Activated T-cell treated with anti-CD3 and anti-CD28 coated beads, Interleukin-2, amount 50 U/mL, for 48 hours (primary cell): ENCODE measurements around the gene CTAG2.
"Not testable (repeated sequence)": the region's sequence is repeated elsewhere in the genome, so short reads cannot be mapped to it uniquely, and the experiment has no call there.

Source experiments
- DNase-seq, 2 experiments: peaks; one replicate each; pipeline ENCODE4 v3.0.0-alpha.2; 2020

Gene CTAG2

DNA sequence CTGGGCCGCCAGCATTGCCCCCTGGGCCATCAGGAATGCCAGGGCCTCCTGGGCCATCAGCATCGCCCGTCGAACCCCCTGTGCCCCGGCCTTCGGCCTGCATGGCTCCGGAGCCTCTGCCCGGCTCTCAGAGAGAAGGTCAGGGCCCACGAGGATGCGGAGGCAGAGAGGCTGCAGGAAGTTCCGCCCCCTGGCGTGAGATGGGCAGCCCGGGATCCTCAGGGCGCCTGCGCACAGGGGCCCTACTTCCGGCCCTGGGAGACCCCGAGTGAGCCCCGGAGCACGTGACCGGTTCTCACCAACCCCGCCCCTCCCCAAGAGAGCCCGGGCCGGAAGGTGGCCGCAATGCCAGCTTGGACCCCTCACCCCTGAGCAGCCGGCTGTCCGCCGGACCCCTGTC lies at the start of gene CTAG2:
Gene CTAG2 (minus strand): TSS at position 167 of the 400 bp plus-strand sequence. CDS start 64 bp downstream, at position 103.
- DNase-seq, result not testable (repeated sequence)

DNA sequence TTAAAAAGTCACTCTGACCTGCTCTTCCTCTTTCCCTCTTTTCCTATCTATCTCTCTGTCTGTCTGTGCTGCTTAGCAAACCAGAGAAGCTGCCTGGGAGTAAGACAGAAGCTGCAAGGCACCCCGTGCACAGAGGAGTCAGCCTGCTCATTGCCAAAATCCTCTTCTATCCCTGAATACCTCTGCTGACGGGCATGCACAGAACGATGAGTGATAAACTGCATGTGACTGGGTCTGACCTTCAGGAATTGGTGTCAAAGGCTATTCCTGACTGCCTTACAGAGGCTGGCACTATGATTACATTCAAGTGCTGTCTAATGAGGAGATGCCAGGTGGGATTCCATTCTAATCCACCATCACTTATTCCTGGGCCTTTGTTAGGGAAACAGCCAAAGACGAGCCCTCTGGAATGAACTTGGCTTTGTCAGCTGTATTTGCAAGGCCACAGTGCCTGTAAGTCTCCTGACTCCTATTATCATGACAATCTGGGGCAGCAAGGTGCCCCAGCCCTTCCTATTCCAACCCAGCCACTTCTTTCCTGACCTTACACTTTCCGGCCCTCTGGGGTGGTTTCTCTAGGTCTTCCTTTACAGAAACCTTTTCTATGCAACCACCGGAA lies 45.4 kb upstream of the CTAG2 start:
- no peak for DNase-seq

DNA sequence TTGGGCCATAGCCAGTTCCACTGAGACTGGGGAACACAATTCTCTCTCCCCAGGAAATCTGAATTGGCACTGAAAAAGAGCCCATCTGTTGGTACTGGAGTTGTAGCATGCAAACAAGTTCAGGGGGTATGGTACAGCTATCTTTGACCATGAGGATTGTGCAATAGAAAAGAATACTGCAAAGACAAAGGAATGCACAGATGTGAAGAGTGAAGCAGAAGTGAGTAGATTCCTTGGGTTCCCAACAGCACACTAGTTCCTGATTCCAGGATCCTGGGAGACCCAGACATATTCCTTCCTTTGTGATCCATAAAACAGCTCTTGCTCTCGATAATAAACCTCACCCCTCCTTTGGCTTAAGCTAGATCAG lies 43.3 kb upstream of the CTAG2 start:
- no peak for DNase-seq

DNA sequence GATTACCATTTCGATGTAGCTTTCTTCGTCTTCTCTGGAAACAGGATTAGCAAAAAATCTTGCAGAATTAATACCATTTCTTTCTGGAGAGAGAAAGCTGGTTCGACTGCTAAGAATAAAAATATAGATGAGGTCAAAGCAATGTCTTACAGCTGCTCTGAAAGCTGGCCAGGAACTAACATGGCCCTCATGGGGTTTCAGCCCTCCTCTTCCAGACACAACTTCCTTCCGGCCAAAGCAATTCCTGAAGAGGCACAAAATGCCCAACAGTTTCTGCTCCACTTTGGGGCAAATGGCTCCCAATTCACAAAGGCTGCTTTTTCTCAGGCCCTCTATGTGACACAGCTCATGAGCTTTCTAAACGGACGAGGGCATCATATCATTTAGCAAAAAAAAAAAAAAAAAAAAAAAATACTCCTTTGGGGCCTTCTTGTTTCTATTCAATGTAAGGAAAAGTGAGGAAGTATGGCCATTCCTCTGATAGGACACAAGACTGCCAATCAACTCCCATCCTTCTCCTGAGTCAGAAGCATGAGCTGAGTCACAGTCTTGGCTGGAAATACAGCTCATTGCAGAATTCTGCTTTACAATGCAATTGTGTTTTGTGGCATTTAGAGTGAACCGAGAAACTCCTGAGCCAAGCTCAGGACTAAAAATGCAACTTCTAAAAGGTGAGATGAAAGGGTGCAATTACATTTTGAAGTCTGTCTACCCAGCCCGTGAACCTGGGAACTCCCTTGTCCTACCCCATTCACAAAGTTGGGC lies 42.7 kb upstream of the CTAG2 start:
- DNase-seq, result no peak

DNA sequence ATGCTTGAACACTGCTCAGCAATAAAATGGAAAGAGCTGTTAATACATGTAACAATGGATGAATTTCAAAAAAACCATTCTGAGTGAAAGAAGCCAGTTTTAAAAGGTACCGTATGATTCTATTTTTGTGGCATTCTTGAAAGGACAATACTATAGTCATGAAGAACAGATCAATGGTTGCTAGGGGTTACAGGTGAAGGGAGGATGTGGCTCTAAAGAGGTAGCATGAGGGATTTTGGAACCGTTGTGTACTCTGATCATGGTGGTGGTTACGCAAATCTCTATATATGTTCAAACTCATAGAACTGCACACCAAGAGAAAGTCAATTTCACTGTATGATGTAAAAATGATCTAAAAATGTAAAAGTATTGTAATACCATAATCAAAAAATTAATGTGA lies 40.0 kb upstream of the CTAG2 start:
- DNase-seq, result no peak

DNA sequence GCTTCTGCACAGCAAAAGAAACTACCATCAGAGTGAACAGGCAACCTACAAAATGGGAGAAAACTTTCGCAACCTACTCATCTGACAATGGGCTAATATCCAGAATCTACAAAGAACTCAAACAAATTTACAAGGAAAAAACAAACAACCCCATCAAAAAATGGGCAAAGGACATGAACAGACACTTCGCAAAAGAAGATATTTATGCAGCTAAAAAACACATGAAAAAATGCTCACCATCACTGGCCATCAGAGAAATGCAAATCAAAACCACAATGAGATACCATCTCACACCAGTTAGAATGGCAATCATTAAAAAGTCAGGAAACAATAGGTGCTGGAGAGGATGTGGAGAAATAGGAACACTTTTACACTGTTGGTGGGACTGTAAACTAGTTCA lies 37.1 kb upstream of the CTAG2 start:
- DNase-seq, result not testable (repeated sequence)

DNA sequence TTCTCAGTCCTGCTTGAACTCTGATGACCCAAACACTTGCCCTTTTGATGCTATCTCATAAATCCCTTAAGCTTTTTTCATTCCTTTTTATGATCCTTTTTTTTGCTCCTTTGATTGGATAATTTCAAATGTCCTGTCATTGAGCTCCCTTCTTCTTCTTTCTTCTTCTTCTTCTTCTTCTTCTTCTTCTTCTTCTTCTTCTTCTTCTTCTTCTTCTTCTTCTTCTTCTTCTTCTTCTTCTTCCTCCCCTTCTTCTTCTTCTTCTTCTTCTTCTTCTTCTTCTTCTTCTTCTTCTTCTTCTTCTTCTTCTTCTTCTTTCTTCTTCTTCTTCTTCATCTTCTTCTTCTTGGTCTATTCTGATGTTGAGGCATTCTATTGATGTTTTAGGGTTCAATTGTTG lies 18.7 kb upstream of the CTAG2 start:
- DNase-seq, result not testable (repeated sequence)

DNA sequence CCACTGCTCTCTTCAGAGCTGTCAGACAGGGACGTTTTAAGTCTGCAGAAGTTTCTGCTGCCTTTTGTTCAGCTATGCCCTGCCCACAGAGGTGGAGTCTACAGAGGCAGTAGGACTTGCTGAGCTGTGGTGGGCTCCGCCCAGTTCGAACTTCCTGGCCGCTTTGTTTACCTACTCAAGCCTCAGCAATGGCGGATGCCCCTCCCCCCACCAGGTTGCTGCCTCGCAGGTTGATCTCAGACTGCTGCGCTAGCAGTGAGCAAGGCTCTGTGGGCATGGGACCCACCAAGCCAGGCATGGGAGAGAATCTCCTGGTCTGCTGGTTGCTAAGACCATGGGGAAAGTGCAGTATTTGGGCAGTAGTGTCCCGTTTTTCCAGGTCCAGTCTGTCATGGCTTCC lies 17.5 kb upstream of the CTAG2 start:
- DNase-seq, result not testable (repeated sequence)

DNA sequence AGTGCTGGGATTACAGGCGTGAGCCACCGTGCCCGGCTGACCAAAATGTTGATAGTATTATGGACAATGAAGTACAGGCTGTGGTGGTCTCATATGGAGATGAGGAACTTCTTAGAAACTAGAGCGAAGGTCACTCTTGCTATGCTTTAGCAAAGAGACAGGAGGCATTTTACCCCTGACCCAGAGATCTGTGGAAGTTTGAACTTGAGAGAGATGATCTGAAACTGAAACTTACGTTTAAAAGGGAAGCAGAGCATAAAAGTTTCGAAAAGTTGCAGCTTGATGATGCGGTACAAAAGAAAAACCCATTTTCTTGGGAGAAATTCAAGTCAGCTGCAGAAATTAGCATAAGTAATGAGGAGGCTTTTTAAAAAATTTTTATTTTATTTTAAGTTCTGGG lies 8.5 kb upstream of the CTAG2 start:
- no peak for DNase-seq

DNA sequence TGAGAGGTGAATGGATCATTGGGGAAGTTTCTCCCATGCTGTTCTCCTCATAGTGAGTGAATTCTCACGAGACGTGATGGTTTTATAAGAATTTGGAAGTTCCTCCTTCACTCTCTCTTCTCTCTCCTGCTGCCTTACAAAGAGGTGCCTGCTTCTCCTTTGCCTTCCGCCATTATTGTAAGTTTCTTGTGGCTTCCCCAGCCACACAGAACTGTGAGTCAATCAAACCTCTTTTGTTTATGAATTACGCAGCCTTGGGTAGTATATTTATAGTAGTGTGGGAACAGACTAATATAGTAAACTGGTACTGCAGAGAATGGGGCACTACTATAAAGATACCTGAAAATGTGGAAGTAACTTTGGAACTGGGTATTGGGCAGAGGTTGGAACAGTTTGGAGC lies 7.8 kb upstream of the CTAG2 start:
- DNase-seq, result no peak

DNA sequence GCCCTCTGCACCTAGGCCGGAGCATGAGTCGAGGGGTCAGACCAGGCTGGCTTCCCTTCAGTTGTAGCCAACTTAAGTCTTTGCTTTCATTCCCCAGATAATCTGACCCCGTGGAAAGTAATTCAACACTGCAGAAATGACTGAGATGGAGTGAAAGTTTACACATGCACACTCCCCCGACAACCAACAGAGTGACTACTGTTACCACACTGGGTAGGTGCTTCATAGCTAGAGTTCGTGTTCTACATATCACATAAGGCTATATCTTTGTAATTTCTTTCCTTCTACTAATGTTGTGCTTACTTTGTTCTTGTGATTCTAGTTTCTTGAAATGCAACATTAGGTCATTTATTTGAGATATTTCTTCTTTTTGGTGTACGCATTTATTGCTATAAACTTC lies 7.2 kb upstream of the CTAG2 start:
- no peak for DNase-seq

DNA sequence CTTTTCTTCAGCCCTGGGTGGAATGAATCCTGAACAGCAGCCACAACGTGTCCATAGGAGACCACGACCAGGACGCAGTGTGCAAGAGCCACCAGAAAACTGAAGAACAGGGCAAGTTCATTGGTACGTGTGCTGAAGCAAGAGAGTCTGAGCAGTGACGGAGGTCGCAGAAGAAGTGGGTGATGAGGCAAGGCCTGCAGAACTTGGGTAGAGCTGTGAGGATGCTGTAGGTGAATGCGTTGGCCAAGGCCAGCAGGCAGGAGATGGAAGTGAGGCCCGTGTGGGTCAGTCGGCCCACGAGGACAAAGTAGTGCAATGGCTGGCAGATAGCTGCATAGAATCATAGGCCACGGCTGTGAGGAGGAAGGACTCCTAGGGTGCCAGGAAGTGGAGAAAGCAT lies 5.6 kb upstream of the CTAG2 start:
- DNase-seq, result no peak

DNA sequence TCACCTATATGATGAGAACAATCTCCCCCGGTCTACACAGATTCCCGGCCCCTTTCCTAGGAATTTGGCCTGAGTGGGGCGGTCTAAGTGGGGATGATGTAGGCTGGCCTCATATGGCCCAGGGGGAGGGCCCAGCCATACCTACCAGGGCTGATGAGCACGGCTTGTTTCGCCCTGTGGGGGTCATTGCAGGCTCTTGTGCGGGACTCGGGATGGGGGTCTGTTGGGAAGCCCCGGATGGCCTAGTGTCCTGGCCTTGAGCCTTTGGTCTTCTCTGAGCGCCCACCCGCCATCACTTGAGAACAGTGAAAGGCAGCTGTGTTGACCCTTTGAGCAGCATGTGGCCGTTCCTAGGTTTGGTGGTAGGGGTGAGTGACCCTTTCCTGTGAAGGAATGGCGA lies 4.8 kb upstream of the CTAG2 start:
- DNase-seq, result no peak

DNA sequence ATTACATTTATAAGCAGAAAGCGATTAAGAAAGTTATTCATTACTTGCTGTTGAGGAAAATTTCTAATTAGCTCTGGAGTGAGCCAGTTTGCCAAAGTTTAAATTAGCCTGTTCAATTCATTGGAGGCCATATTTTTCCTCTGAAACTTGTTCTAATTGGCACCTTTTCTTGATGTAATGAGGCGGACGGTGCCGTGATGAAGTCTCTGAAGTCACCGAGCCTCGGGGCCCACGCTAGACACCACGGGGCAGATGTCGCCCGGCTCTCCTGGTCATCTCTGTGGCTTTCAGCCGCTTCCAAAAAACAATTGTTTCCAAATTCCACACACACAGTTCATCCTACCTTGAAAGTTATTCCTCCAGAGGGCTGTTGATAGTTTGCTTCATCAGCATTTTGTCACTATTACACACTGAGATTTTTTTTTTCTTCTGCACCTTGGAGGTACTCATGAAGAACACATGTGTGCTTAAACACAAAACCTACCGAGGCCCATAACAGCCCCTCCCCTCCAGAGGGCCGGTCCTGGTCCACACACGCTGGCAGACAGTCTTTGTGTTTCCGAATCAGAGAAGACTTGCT lies 3.9 kb upstream of the CTAG2 start:
- no peak for DNase-seq

DNA sequence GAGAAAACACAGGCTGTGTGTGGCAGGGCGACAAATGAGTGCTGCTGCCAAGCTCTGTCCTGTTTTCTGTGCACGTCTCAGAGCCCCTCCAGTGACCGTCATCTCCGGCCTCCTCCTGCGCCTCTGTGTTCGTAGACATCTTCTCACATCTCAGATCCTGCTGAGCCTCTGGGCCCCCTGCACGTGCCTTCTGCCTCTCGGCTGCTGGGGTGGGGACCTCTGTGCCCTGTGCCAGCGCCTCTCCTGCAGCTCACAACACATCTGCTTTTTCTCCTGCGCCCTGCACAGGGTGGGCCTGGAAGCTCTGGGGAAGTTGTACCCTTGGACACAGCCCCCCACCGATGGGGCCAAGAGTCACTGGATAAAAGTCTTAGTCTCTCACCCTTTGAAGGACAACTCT lies 2.4 kb upstream of the CTAG2 start:
- no peak for DNase-seq

DNA sequence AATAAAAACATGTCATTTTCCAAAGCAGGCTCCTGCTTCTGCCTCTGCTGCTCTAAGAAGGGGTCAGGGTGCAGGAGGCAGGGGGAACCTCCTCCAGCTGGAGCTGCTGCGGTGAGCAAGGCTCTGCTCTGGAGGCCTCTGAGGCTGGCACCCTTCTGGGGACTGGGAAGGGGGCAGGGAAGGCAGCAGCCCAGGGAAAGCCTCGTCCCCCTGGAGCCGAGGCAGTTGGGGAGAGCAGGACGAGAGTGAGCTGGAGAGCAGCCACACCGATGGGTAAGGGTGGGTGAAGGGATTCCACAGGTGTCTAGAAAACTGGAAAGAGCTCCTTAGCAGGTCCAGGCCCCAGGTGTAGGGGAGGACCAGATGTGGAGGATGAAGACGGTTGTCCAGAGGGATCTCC lies 2.0 kb upstream of the CTAG2 start:
- no peak for DNase-seq

DNA sequence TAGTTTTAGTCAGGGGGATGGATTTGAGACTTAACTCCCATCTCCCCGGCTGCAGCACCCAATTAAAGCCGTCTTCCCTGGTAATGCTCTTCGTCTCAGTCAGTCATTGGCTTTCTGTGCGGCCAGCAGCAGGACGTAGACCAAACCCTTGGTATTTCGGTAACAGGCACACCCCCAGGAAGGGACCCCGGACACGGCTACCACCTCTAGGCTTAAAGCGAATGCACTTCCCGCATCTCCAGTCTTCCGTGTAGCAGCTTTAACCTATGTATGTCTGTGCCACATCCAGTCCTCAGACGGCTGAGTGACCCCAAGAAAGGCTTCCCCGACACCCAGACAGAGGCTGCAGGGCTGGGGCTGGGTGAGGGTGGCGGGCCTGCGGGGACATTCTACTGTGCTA lies 1.5 kb upstream of the CTAG2 start:
- DNase-seq, result no peak

DNA sequence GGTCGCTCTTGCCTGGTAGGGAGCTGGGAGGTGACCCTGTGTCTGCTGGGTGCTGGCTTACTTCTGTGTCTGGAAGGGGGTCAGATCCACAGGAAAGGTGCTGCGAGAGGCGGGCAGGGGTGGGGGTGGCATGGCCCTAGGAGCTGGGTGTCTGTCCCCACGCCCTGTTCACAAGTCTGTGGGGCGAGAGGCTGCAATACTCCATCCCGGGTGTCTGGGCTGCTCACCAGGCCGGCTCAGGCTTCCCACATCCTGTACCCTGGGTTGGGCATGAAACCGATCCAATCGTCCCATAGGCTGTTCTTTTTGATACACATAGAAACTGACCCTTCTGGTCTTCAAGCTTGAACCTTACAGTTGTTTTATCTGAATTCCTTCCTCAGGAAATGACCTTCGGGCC lies 993 bp upstream of the CTAG2 start:
- DNase-seq, result no peak

DNA sequence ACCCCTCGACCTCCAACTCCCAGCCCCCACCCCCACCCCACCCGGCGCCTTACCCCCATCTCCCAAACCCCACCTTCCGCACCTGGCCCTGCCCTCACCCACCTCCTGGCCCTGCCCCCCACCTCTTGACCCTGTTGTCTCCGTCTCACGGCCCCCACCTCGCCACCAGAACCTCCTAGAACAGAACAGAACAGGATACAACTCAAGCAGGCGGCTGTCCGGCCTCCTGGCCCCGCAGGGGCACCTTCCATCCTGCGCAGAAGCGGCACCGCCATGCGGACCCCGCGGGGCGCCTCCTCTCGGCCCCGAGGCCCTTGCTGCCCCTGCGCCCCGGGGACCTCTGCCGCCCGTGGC lies 354 bp downstream of the CTAG2 start:
- no peak for DNase-seq

DNA sequence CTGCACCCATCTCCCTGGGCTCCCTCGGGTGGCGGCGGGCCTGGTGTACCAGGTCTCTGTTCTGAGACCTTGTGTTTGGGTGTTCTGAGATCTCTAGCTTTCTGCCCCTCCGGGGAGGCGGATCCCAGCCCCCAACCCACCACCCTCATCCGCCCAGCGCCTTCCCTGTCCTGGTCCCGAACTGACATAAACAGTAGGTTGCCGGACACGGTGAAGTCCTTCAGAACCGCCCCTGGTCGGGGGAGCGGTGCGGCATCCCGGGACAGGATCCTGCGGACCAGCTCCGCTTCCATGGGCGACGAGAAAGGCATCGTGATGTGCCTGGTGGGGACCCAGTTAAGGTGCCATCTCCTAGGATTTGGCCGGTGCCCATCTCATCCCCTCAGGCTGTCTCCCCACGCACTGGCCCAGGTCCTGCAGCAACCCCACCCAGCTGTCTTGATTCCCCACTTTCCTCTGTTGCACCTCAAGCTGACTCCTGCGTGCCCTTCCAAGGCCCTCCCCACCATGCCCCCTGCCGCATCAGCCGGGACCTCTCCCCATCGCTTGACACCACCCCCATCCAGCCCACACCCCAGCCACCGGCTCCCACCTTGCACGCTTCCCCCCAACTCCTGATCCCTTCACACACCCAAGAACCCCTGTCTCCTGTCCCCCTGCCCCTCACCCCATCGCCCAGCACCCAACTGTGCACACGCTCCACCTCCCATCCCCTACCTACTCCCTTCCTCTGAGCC lies 900 bp downstream of the CTAG2 start:
- DNase-seq, result no peak

DNA sequence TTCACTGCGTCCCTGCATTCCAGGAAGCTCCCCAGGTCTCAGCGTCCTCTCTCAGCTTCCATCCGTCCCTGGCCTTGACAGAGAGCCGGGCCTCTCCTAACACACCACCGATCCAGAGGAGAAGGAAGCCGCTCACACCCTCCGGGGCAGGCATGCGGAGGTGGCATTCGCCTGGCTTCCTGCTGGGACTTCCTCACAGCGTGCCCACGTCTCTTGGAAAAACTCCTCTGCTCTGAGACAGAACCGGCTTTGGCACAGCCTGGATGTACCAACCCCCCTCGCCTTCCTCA lies 3.2 kb downstream of the CTAG2 start:
- no peak for DNase-seq

DNA sequence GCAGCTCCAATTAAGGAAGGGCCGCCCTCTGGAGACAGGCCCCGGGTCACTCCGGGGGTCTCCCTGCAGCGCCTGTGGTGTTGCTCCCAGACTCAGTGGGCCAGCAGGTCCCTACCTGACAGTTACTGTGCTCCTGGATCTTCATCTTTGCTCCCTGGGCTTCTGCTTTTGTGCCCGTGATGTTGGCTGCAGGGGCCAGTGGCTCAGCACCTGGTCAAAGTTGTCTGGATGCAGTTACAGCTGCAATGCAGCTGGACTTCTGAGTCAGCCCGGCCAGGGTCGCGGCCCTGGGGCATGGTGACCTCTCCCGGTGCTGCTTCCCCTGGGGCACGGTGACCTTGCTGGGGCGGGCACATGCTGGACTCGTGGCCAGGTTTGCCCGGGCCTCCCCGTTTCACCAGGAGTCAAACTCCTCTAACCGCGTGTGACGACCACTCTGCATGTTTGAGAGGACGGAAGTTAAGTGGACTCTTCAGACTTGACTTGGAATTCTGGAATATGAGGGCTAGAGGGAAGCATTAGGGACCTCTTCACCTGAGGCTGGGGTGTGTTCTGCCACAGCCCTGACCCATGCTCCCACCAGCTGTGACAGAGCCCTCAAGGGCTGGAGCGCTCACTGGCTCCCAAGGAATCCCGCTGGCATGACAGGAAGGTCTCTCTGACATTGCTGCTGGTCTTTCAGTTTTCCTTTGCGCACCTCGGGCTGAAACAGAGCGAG lies 3.7 kb downstream of the CTAG2 start:
- DNase-seq, result no peak

DNA sequence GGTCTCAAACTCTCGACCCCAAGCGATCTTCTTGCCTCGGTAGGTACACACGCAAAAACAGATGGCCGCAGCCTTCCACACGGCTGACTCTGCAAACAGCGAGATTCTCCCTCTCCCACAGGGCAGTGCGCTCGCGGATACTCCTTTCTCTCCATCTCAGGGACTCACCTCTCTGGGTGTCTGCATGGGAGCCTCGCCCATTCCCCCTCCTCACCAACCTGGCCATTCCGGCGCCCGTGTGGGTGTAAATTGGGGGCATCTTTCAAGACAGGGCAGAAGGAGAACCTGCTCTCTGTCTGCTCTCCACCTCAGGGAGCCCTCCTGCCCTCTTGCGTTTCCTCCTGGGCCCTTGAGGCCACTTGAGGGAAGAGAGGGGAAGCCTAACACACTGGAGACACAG lies 4.4 kb downstream of the CTAG2 start:
- no peak for DNase-seq
